Measurements from ENCODE around the gene RUNX1. TPM values are rescaled to one million over a fixed set of nuclear protein-coding genes. Genes with fewer than 3 reads are reported as not detected.

The RUNX1 gene
- total and polyA plus RNA-seq, 2 donors: 18.5 to 29.6 TPM

DNA sequence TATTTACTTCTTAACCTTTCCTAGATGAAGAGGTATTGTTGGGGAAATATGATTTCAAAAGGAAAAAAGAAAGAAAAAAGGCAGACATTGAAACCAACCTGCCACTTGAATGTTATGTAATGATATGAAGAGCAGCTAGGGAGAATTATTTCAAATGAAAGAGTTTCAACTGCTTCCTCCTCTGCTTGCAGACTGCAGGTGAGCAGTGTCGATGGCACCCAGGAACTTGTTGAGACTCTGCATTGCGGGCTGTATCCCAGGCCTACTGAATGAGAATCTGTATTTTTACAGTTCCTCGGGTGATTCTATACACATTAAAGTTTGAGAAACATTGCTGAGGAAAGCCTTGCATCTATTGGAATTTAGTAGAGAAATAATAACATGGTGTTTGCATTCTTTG, 3.7 kb upstream of the RUNX1 start:
- peak in 1 of 9 donors; percentile 73 for DNase-seq (ENCODE audit: low read depth in 6 of 9, low spot score in 9 of 9)
- no peak overlapping the region for H3K4me3 ChIP-seq (ENCODE audit: low read length in 2 of 2)
- no peaks in the 10 kb centered on the region for H3K9me3 ChIP-seq (ENCODE audit: control insufficient read depth in 2 of 2, insufficient read depth in 1 of 2, low read length in 1 of 2)
- H3K27me3 ChIP-seq (ENCODE audit: control insufficient read depth in 2 of 2, insufficient read depth in 1 of 2, low read length in 1 of 2): no peaks in the 10 kb centered on the region
- peaks cover 25 to 44% of the 10 kb centered on the region in 2 donors for H3K4me1 ChIP-seq (ENCODE audit: control insufficient read depth in 2 of 2, insufficient read depth in 2 of 2, low read length in 2 of 2)
- H3K36me3 ChIP-seq (ENCODE audit: control insufficient read depth in 2 of 2, insufficient read depth in 2 of 2, low read length in 1 of 2): no peaks in the 10 kb centered on the region
- 64% methylated on average over 3 of the region's 3 CpGs for WGBS
- peak overlapping the region in 1 of 2 donors; percentile 73 for H3K27ac ChIP-seq (ENCODE audit: low read depth in 1 of 2, low read length in 1 of 2)

DNA sequence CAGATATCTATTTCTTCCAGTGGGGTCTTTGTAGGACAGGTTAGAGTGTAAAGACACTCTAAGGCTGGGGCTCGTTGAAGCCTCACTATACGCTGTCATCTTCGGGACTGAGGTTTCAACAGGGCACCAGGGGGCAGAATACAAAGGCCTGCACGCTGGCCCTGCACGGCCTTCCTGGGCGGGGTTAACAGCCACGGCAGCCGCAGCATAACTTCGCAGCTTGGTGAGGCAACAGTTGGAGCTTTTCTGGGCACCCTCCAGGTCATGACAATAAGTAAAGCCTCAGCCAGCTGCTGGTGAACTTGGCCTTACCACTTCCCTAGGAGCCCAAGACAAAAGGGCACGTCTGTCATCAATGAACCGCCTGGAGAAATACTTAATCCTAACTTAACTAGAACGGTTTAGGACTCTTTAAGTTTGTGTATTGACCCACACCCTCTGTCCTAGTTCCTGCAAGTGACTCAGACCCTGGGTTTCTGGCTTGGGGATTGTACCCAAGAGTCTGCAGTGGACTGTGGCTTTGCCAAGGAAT, 2.3 kb upstream of the RUNX1 start:
- Histone ChIP-seq H3K4me3 (ENCODE audit: low read length in 2 of 2) (no peak overlapping the region), H3K27ac (ENCODE audit: low read depth in 1 of 2, low read length in 1 of 2) (peak overlapping the region; percentile 62 to 82), H3K27me3 (ENCODE audit: control insufficient read depth in 2 of 2, insufficient read depth in 1 of 2, low read length in 1 of 2) (no peaks in the 10 kb centered on the region), H3K36me3 (ENCODE audit: control insufficient read depth in 2 of 2, insufficient read depth in 2 of 2, low read length in 1 of 2) (no peaks in the 10 kb centered on the region), H3K9me3 (ENCODE audit: control insufficient read depth in 2 of 2, insufficient read depth in 1 of 2, low read length in 1 of 2) (no peaks in the 10 kb centered on the region), H3K4me1 (ENCODE audit: control insufficient read depth in 2 of 2, insufficient read depth in 2 of 2, low read length in 2 of 2) (peaks cover 25 to 44% of the 10 kb centered on the region in 2 donors)
- WGBS: 6% methylated on average over 12 of the region's 12 CpGs
- peak in 4 of 9 donors; percentile 81 to 92 (median 85) for DNase-seq (ENCODE audit: low read depth in 6 of 9, low spot score in 9 of 9)

DNA sequence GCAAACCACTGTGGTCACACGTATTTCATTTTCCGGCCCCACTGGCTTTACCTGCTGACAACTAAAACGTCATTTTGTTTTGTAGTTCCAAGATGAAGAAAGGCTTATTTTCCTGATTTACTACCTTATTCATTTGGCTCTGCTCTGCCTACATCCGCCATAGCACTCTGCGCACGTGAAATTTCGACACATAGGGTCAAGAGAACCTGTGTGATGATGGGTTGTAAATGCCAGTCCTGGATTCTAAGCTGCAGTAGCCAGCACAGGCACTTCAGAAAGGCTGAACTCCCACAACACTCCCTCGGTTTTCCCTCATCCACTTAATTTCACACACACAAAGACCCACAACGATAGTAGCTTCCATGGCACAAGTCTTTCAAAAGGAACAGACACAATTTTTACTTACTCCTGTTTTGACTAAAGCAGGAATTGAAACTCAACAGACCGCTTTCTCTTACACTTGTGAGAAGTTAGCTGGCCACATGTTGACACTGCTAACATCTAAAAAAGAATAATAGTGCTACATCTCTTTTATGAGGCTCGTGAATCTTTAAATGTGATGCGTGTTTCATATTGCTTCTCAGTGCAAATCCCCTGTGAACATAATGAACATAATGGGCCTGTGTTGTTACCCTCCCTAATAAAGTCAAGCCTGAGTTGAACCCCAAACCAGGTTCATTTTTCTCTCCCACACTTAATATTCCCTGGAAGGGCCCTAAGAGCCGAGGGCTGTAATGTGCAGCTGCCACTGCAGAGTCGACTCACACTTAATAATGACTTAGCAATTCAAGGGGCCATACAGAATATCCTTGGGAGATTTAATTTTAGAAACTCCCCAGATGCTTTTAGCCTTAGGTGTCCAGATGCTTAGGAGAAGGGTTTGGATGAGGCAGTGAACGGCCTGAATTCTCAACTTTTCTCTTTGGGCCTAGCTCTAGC, 1.5 kb upstream of the RUNX1 start:
- Histone ChIP-seq H3K36me3 (ENCODE audit: control insufficient read depth in 2 of 2, insufficient read depth in 2 of 2, low read length in 1 of 2) (peaks cover 0 to 3% of the 10 kb centered on the region in 2 donors), H3K4me3 (ENCODE audit: low read length in 2 of 2) (no peak overlapping the region), H3K4me1 (ENCODE audit: control insufficient read depth in 2 of 2, insufficient read depth in 2 of 2, low read length in 2 of 2) (peaks cover 28 to 51% of the 10 kb centered on the region in 2 donors), H3K9me3 (ENCODE audit: control insufficient read depth in 2 of 2, insufficient read depth in 1 of 2, low read length in 1 of 2) (no peaks in the 10 kb centered on the region), H3K27me3 (ENCODE audit: control insufficient read depth in 2 of 2, insufficient read depth in 1 of 2, low read length in 1 of 2) (no peaks in the 10 kb centered on the region), H3K27ac (ENCODE audit: low read depth in 1 of 2, low read length in 1 of 2) (peak overlapping the region in 1 of 2 donors; percentile 82)
- DNase-seq (ENCODE audit: low read depth in 6 of 9, low spot score in 9 of 9): peak in 1 of 9 donors; percentile 52
- 71% methylated on average over 15 of the region's 15 CpGs for WGBS

- peak in 1 of 9 donors; percentile 64 for DNase-seq (ENCODE audit: low read depth in 6 of 9, low spot score in 9 of 9)
- Histone ChIP-seq H3K4me3 (ENCODE audit: low read length in 2 of 2) (peak overlapping the region; percentile 82 to 91), H3K27ac (ENCODE audit: low read depth in 1 of 2, low read length in 1 of 2) (peak overlapping the region; percentile 94 to 98), H3K9me3 (ENCODE audit: control insufficient read depth in 2 of 2, insufficient read depth in 1 of 2, low read length in 1 of 2) (no peaks in the 10 kb centered on the region), H3K27me3 (ENCODE audit: control insufficient read depth in 2 of 2, insufficient read depth in 1 of 2, low read length in 1 of 2) (no peaks in the 10 kb centered on the region), H3K36me3 (ENCODE audit: control insufficient read depth in 2 of 2, insufficient read depth in 2 of 2, low read length in 1 of 2) (peaks cover 0 to 25% of the 10 kb centered on the region in 2 donors), H3K4me1 (ENCODE audit: control insufficient read depth in 2 of 2, insufficient read depth in 2 of 2, low read length in 2 of 2) (peaks cover 47 to 68% of the 10 kb centered on the region in 2 donors)
- WGBS: 6% methylated on average over 6 of the region's 6 CpGs
Observed at GRCh38 chr21:35048183-35048601, 910 bp downstream of the RUNX1 start.

GRCh38 chr21:35046880-35047229, 2.2 kb downstream of the RUNX1 start:
- no peaks in the 10 kb centered on the region for H3K9me3 ChIP-seq (ENCODE audit: control insufficient read depth in 2 of 2, insufficient read depth in 1 of 2, low read length in 1 of 2)
- no peak for DNase-seq (ENCODE audit: low read depth in 6 of 9, low spot score in 9 of 9)
- H3K36me3 ChIP-seq (ENCODE audit: control insufficient read depth in 2 of 2, insufficient read depth in 2 of 2, low read length in 1 of 2): peaks cover 3 to 37% of the 10 kb centered on the region in 2 donors
- 2% methylated on average over 8 of the region's 8 CpGs for WGBS
- H3K27ac ChIP-seq (ENCODE audit: low read depth in 1 of 2, low read length in 1 of 2): peak overlapping the region; percentile 94 to 98
- peaks cover 54 to 68% of the 10 kb centered on the region in 2 donors for H3K4me1 ChIP-seq (ENCODE audit: control insufficient read depth in 2 of 2, insufficient read depth in 2 of 2, low read length in 2 of 2)
- no peaks in the 10 kb centered on the region for H3K27me3 ChIP-seq (ENCODE audit: control insufficient read depth in 2 of 2, insufficient read depth in 1 of 2, low read length in 1 of 2)
- peak overlapping the region; percentile 82 to 91 for H3K4me3 ChIP-seq (ENCODE audit: low read length in 2 of 2)

GRCh38 chr21:35046263-35046624, 2.9 kb downstream of the RUNX1 start:
- Histone ChIP-seq H3K36me3 (ENCODE audit: control insufficient read depth in 2 of 2, insufficient read depth in 2 of 2, low read length in 1 of 2) (peaks cover 3 to 40% of the 10 kb centered on the region in 2 donors), H3K27ac (ENCODE audit: low read depth in 1 of 2, low read length in 1 of 2) (peak overlapping the region; percentile 85 to 94), H3K4me3 (ENCODE audit: low read length in 2 of 2) (peak overlapping the region; percentile 82 to 91), H3K27me3 (ENCODE audit: control insufficient read depth in 2 of 2, insufficient read depth in 1 of 2, low read length in 1 of 2) (no peaks in the 10 kb centered on the region), H3K9me3 (ENCODE audit: control insufficient read depth in 2 of 2, insufficient read depth in 1 of 2, low read length in 1 of 2) (no peaks in the 10 kb centered on the region), H3K4me1 (ENCODE audit: control insufficient read depth in 2 of 2, insufficient read depth in 2 of 2, low read length in 2 of 2) (peaks cover 51 to 70% of the 10 kb centered on the region in 2 donors)
- DNase-seq (ENCODE audit: low read depth in 6 of 9, low spot score in 9 of 9): no peak
- 9% methylated on average over 6 of the region's 6 CpGs for WGBS

- H3K36me3 ChIP-seq (ENCODE audit: control insufficient read depth in 2 of 2, insufficient read depth in 2 of 2, low read length in 1 of 2): peaks cover 3 to 45% of the 10 kb centered on the region in 2 donors
- H3K27me3 ChIP-seq (ENCODE audit: control insufficient read depth in 2 of 2, insufficient read depth in 1 of 2, low read length in 1 of 2): no peaks in the 10 kb centered on the region
- H3K4me3 ChIP-seq (ENCODE audit: low read length in 2 of 2): peak overlapping the region; percentile 82 to 91
- no peaks in the 10 kb centered on the region for H3K9me3 ChIP-seq (ENCODE audit: control insufficient read depth in 2 of 2, insufficient read depth in 1 of 2, low read length in 1 of 2)
- peak in 5 of 9 donors; percentile 74 to 91 (median 80) for DNase-seq (ENCODE audit: low read depth in 6 of 9, low spot score in 9 of 9)
- H3K27ac ChIP-seq (ENCODE audit: low read depth in 1 of 2, low read length in 1 of 2): peak overlapping the region; percentile 85 to 94
- WGBS: 10% methylated on average over 17 of the region's 17 CpGs
- peaks cover 51 to 70% of the 10 kb centered on the region in 2 donors for H3K4me1 ChIP-seq (ENCODE audit: control insufficient read depth in 2 of 2, insufficient read depth in 2 of 2, low read length in 2 of 2)
Observed at GRCh38 chr21:35045542-35046262, 3.4 kb downstream of the RUNX1 start.

DNA sequence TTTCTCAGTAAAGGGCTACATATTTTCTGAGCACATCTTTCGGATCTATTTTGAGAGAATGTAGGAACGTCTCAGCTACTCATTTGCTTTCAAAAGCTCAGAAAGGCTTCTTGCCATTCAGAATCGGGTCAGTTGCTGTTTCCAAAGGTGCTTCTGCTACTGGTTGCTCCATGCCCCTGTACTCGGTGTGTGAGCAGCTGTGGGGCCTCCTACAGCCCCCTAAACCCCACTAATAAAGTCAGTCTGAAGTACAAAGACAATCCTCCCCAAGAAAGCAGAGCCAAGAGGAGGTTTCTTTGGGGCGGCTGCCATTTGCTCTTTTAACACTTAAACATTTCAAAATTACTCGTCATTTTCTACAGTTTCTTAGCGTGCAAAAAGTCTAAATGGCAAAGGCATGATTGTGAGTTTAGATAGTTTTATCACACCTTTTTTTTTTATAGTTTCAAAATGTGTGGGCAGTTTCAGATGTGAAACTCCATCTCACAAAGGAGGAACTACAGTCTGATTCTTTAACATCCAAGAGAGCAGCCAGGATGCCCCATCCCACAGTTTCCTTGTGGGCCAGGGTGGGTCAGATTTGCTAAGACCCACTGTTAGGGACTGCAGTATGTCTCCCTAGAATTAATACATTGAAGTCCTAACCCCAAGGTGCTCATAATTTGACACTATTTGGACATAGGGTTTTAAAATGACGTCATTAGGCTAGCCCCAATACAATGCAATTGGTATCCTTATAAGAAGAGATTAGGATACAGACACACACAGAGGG, 4.1 kb downstream of the RUNX1 start:
- Histone ChIP-seq H3K4me1 (ENCODE audit: control insufficient read depth in 2 of 2, insufficient read depth in 2 of 2, low read length in 2 of 2) (peaks cover 53 to 70% of the 10 kb centered on the region in 2 donors), H3K27ac (ENCODE audit: low read depth in 1 of 2, low read length in 1 of 2) (peak overlapping the region; percentile 66 to 94), H3K9me3 (ENCODE audit: control insufficient read depth in 2 of 2, insufficient read depth in 1 of 2, low read length in 1 of 2) (no peaks in the 10 kb centered on the region), H3K4me3 (ENCODE audit: low read length in 2 of 2) (peak overlapping the region; percentile 82 to 91), H3K27me3 (ENCODE audit: control insufficient read depth in 2 of 2, insufficient read depth in 1 of 2, low read length in 1 of 2) (no peaks in the 10 kb centered on the region), H3K36me3 (ENCODE audit: control insufficient read depth in 2 of 2, insufficient read depth in 2 of 2, low read length in 1 of 2) (peaks cover 3 to 45% of the 10 kb centered on the region in 2 donors)
- 52% methylated on average over 8 of the region's 8 CpGs for WGBS
- DNase-seq (ENCODE audit: low read depth in 6 of 9, low spot score in 9 of 9): peak in 1 of 9 donors; percentile 41

Measured in thymus (tissue), 11 donors.